Trophoblast cell (in vitro differentiated cells and primary cell): Measurements from ENCODE around the gene GGN.

Source experiments
- DNase-seq, 2 donors: peaks; one replicate each; pipeline ENCODE4 v3.0.0-alpha.2; 2016
- H2AFZ ChIP-seq: 2 replicates; pipeline ENCODE4 v1.6.1; 2013; ENCODE audit warnings: low read length, moderate library complexity, mild to moderate bottlenecking; ENCODE audit not compliant: insufficient read depth, poor library complexity
- H2AK5ac ChIP-seq: 2 replicates; pipeline ENCODE4 v1.6.1; 2013; ENCODE audit warnings: mild to moderate bottlenecking, low read length
- H2BK120ac ChIP-seq: 2 replicates; pipeline ENCODE4 v1.6.1; 2013; ENCODE audit warnings: low read length, mild to moderate bottlenecking, moderate library complexity; ENCODE audit not compliant: insufficient read depth, poor library complexity
- H2BK12ac ChIP-seq: 2 replicates; pipeline ENCODE4 v1.6.1; 2013; ENCODE audit warnings: mild to moderate bottlenecking, low read length, moderate library complexity
- H2BK5ac ChIP-seq: 2 replicates; pipeline ENCODE4 v1.6.1; 2013; ENCODE audit warnings: low read length, low read depth, moderate library complexity, mild to moderate bottlenecking; ENCODE audit not compliant: poor library complexity
- H3K14ac ChIP-seq: 2 replicates; pipeline ENCODE4 v1.6.1; 2013; ENCODE audit warnings: mild to moderate bottlenecking, low read length
- H3K18ac ChIP-seq: 2 replicates; pipeline ENCODE4 v1.6.1; 2013; ENCODE audit warnings: mild to moderate bottlenecking, low read length
- H3K23ac ChIP-seq: 2 replicates; pipeline ENCODE4 v1.6.1; 2013; ENCODE audit warnings: low read length
- H3K27ac ChIP-seq: 2 replicates; pipeline ENCODE4 v1.5.1; 2013; ENCODE audit warnings: low read depth, mild to moderate bottlenecking, inconsistent platforms, low read length, moderate library complexity
- H3K27me3 ChIP-seq: 2 replicates; pipeline ENCODE4 v1.6.1; 2013; ENCODE audit warnings: inconsistent platforms, mild to moderate bottlenecking, low read length, moderate library complexity; ENCODE audit not compliant: insufficient read depth
- H3K36me3 ChIP-seq, 2 experiments: 1 replicate in 1 of 2; 2 replicates in 1 of 2; pipeline ENCODE4 v1.6.1; 2013; ENCODE audit warnings: low read length in 2 of 2, mild to moderate bottlenecking in 2 of 2, moderate library complexity in 1 of 2; ENCODE audit not compliant: insufficient read depth in 2 of 2, control insufficient read depth in 1 of 2
- H3K4ac ChIP-seq: 2 replicates; pipeline ENCODE4 v1.6.1; 2013; ENCODE audit warnings: low read depth, mild to moderate bottlenecking, low read length, moderate library complexity
- H3K4me1 ChIP-seq, 2 experiments: 1 replicate in 1 of 2; 2 replicates in 1 of 2; pipeline ENCODE4 v1.6.1; 2013; ENCODE audit warnings: low read length in 2 of 2, mild to moderate bottlenecking in 2 of 2, moderate library complexity in 1 of 2; ENCODE audit not compliant: insufficient read depth in 2 of 2, control insufficient read depth in 1 of 2
- H3K4me2 ChIP-seq: 2 replicates; pipeline ENCODE4 v1.6.1; 2013; ENCODE audit warnings: inconsistent platforms, mild to moderate bottlenecking, low read length, moderate library complexity
- H3K4me3 ChIP-seq: 2 replicates; pipeline ENCODE4 v1.5.1; 2013; ENCODE audit warnings: mild to moderate bottlenecking, low read depth, low read length, inconsistent platforms
- H3K79me1 ChIP-seq: one replicate; pipeline ENCODE4 v1.6.1; 2013; ENCODE audit warnings: low read length
- H3K79me2 ChIP-seq: 2 replicates; pipeline ENCODE4 v1.6.1; 2013; ENCODE audit warnings: low read length, mild to moderate bottlenecking; ENCODE audit not compliant: control insufficient read depth, insufficient read depth, poor library complexity
- H3K9ac ChIP-seq: 2 replicates; pipeline ENCODE4 v1.6.1; 2013; ENCODE audit warnings: mild to moderate bottlenecking, low read length
- H3K9me3 ChIP-seq: 2 replicates; pipeline ENCODE4 v1.6.1; 2013; ENCODE audit warnings: low read depth, mild to moderate bottlenecking, control low read depth, inconsistent platforms, low read length; ENCODE audit not compliant: insufficient read depth
- H4K12ac ChIP-seq: 2 replicates; pipeline ENCODE4 v1.6.1; 2013; ENCODE audit warnings: low read depth, mild to moderate bottlenecking, low read length, moderate library complexity
- H4K8ac ChIP-seq: 2 replicates; pipeline ENCODE4 v1.6.1; 2013; ENCODE audit warnings: low read depth, mild to moderate bottlenecking, low read length, moderate library complexity
- H4K91ac ChIP-seq: one replicate; pipeline ENCODE4 v1.6.1; 2013; ENCODE audit warnings: low read depth, mild to moderate bottlenecking, low read length, moderate library complexity
- WGBS: extraction: QIAGEN DNeasy Blood & Tissue Kit; methylation state at CpG from one replicate; pipeline ENCODE4 v1.1.7; 2013; ENCODE audit warnings: missing lambda C conversion rate; ENCODE audit not compliant: insufficient read length, insufficient coverage; ENCODE audit errors: extremely low coverage; 5-methylcytosine and 5-hydroxymethylcytosine counted together

The GGN gene

DNA sequence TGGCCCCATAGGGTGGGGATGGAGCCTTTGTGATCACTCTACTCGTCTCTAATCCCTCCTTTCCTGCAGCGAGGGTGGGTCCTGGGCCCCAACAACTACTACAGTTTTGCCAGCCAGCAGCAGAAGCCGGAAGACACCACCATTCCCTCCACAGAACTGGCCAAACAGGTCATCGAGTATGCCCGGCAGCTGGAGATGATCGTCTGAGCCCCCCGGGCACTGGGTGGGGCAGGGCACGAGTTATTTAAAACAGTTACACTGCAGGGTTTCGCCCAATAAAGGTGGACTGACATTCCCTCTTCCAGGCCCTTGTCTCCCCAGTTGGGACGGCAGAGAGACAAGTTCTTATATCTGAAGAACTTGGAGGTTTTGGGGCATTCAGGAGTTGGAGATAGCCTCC lies 4.7 kb downstream of the GGN start:
- Histone ChIP-seq H3K14ac (no peak overlapping the region), H3K27ac (no peak overlapping the region), H2AK5ac (no peak overlapping the region), H2BK5ac (no peak overlapping the region), H3K27me3 (no peaks in the 10 kb centered on the region), H2AFZ (no peak overlapping the region), H3K4ac (no peak overlapping the region), H3K36me3 (peaks cover 67 to 71% of the 10 kb centered on the region in 2 experiments), H4K8ac (no peak overlapping the region), H3K4me2 (no peak overlapping the region), H4K91ac (no peak overlapping the region), H3K4me3 (no peak overlapping the region), H3K23ac (no peak overlapping the region), H3K9ac (no peak overlapping the region), H2BK12ac (no peak overlapping the region), H3K79me1 (peaks cover 4% of the 10 kb centered on the region), H4K12ac (no peak overlapping the region), H3K9me3 (no peaks in the 10 kb centered on the region), H3K4me1 (peaks cover 11 to 12% of the 10 kb centered on the region in 2 experiments), H3K18ac (no peak overlapping the region), H3K79me2 (no peaks in the 10 kb centered on the region), H2BK120ac (no peak overlapping the region)
- no CpG with 5 or more reads among the region's 10 CpGs for WGBS
- peak; percentile 95 to 98 for DNase-seq

DNA sequence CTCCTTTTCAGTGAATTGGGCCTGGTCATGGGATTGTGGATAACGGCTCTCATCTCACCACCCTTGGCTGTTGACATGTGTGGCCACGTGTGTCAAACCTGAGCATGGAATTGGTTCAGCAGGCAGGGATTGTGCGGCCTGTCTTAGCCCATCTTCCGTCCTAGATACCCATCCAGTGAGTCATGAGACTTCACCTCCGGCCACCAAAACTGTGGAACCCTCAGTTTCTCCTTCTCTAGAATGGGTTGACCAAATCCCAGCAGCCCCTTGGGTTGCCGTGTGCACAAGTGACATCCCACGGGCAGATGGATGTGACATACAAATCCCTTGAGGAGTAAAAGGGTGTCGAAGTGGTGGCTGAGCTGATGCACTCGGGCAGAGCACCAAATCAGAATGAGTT lies 6.7 kb downstream of the GGN start:
- Histone ChIP-seq H4K91ac (no peak overlapping the region), H3K23ac (no peak overlapping the region), H3K27me3 (no peaks in the 10 kb centered on the region), H2BK5ac (no peak overlapping the region), H4K8ac (no peak overlapping the region), H3K36me3 (peaks cover 70% of the 10 kb centered on the region in 2 experiments), H3K27ac (no peak overlapping the region), H3K4me3 (no peak overlapping the region), H3K79me1 (no peaks in the 10 kb centered on the region), H3K4ac (no peak overlapping the region), H2AK5ac (no peak overlapping the region), H4K12ac (no peak overlapping the region), H3K4me2 (no peak overlapping the region), H2AFZ (no peak overlapping the region), H2BK120ac (no peak overlapping the region), H3K79me2 (no peaks in the 10 kb centered on the region), H3K4me1 (peaks cover 0 to 9% of the 10 kb centered on the region in 2 experiments), H2BK12ac (no peak overlapping the region), H3K18ac (no peak overlapping the region), H3K14ac (no peak overlapping the region), H3K9ac (no peak overlapping the region), H3K9me3 (no peaks in the 10 kb centered on the region)
- no CpG with 5 or more reads among the region's 9 CpGs for WGBS
- DNase-seq: no peak

GRCh38 chr19:38378866-38379265 lies 9.0 kb downstream of the GGN start:
- Histone ChIP-seq H3K14ac (no peak overlapping the region), H3K79me2 (peaks cover 12% of the 10 kb centered on the region), H2BK5ac (no peak overlapping the region), H3K36me3 (peaks cover 53 to 54% of the 10 kb centered on the region in 2 experiments), H2BK120ac (no peak overlapping the region), H3K23ac (no peak overlapping the region), H2AFZ (no peak overlapping the region), H4K91ac (no peak overlapping the region), H3K27me3 (no peaks in the 10 kb centered on the region), H3K79me1 (peaks cover 8% of the 10 kb centered on the region), H4K8ac (no peak overlapping the region), H3K4ac (no peak overlapping the region), H4K12ac (no peak overlapping the region), H2AK5ac (no peak overlapping the region), H3K9ac (no peak overlapping the region), H3K4me1 (peaks cover 6 to 17% of the 10 kb centered on the region in 2 experiments), H3K4me2 (no peak overlapping the region), H3K18ac (no peak overlapping the region), H3K4me3 (no peak overlapping the region), H3K27ac (no peak overlapping the region), H2BK12ac (no peak overlapping the region), H3K9me3 (no peaks in the 10 kb centered on the region)
- WGBS: no CpG with 5 or more reads among the region's 10 CpGs
- no peak for DNase-seq

- Histone ChIP-seq H3K9ac (no peak overlapping the region), H2BK12ac (no peak overlapping the region), H3K23ac (no peak overlapping the region), H2BK120ac (no peak overlapping the region), H4K91ac (no peak overlapping the region), H3K27me3 (no peaks in the 10 kb centered on the region), H3K4ac (peak overlapping the region; percentile 35), H4K12ac (no peak overlapping the region), H3K36me3 (peaks cover 38% of the 10 kb centered on the region in 2 experiments), H3K27ac (no peak overlapping the region), H2BK5ac (no peak overlapping the region), H3K14ac (no peak overlapping the region), H2AFZ (no peak overlapping the region), H3K4me1 (peaks cover 6 to 15% of the 10 kb centered on the region in 2 experiments), H3K79me1 (peaks cover 8% of the 10 kb centered on the region), H2AK5ac (no peak overlapping the region), H3K18ac (no peak overlapping the region), H3K4me3 (no peak overlapping the region), H3K4me2 (no peak overlapping the region), H3K79me2 (peaks cover 12% of the 10 kb centered on the region), H3K9me3 (no peaks in the 10 kb centered on the region), H4K8ac (no peak overlapping the region)
- no CpG with 5 or more reads among the region's 4 CpGs for WGBS
- DNase-seq: no peak
These were observed 10.8 kb downstream of the GGN start for GRCh38 chr19:38377052-38377451.
